Loucy (cell line): Measurements from ENCODE around the gene EVX2.
A peak's percentile ranks its signal among the peaks of the same experiment; 100 is the strongest.

Experiments
- H2AFZ ChIP-seq: fragments of 200-600 bp; sonication (generic); 2 replicates; pipeline ENCODE4 v1.6.0; 2016; ENCODE audit warnings: antibody characterized with exemption, mild to moderate bottlenecking, low read length, moderate library complexity
- H3F3A ChIP-seq: fragments of 200-600 bp; 2 replicates; pipeline ENCODE4 v1.6.0; 2016; ENCODE audit warnings: antibody characterized with exemption, low read depth, mild to moderate bottlenecking
- H3K27me3 ChIP-seq: fragments of 200-600 bp; sonication (generic); 2 replicates; pipeline ENCODE4 v1.6.1; 2014; ENCODE audit warnings: low read length, mild to moderate bottlenecking; ENCODE audit not compliant: insufficient read depth, poor library complexity, severe bottlenecking
- H3K36me3 ChIP-seq: fragments of 200-600 bp; sonication (generic); 2 replicates; pipeline ENCODE4 v1.6.1; 2016; ENCODE audit warnings: low read length; ENCODE audit not compliant: insufficient read depth
- H3K4me1 ChIP-seq: fragments of 200-600 bp; sonication (generic); 2 replicates; pipeline ENCODE4 v1.5.1; 2014; ENCODE audit warnings: low read length, mild to moderate bottlenecking; ENCODE audit not compliant: insufficient read depth, poor library complexity, severe bottlenecking
- H3K4me2 ChIP-seq: fragments of 200-600 bp; sonication (generic); 2 replicates; pipeline ENCODE4 v1.6.0; 2014; ENCODE audit warnings: antibody characterized with exemption, low read length, low read depth, mild to moderate bottlenecking; ENCODE audit not compliant: poor library complexity, severe bottlenecking
- H3K4me3 ChIP-seq: fragments of 200-600 bp; sonication (generic); 2 replicates; pipeline ENCODE4 v1.5.1; 2014; ENCODE audit warnings: low read length, mild to moderate bottlenecking, mixed read lengths; ENCODE audit not compliant: poor library complexity, severe bottlenecking
- H3K79me2 ChIP-seq: fragments of 200-600 bp; sonication (generic); 2 replicates; pipeline ENCODE4 v1.6.1; 2014; ENCODE audit warnings: low read length; ENCODE audit not compliant: insufficient read depth
- H3K9ac ChIP-seq: fragments of 200-600 bp; sonication (generic); 2 replicates; pipeline ENCODE4 v1.6.0; 2014; ENCODE audit warnings: mild to moderate bottlenecking, low read depth, low read length, moderate library complexity; ENCODE audit not compliant: poor library complexity, severe bottlenecking
- H3K9me2 ChIP-seq: fragments of 200-600 bp; sonication (generic); replicated peaks from 2 replicates; pipeline ENCODE4 v1.6.1; 2016; ENCODE audit warnings: low read depth, low read length, mixed read lengths
- H3K9me3 ChIP-seq: fragments of 200-600 bp; sonication (generic); 2 replicates; pipeline ENCODE4 v1.6.1; 2014; ENCODE audit warnings: mild to moderate bottlenecking, antibody characterized with exemption, low read length, low read depth; ENCODE audit not compliant: insufficient read depth
- H4K20me1 ChIP-seq: fragments of 200-600 bp; sonication (generic); 2 replicates; pipeline ENCODE4 v1.6.0; 2014; ENCODE audit warnings: antibody characterized with exemption, low read length, mild to moderate bottlenecking; ENCODE audit not compliant: insufficient read depth, poor library complexity, severe bottlenecking
- CTCF ChIP-seq: fragments of 200-600 bp; sonication (generic); conservative IDR thresholded peaks from 2 replicates; pipeline ENCODE4 v1.5.1; 2014; ENCODE audit warnings: mild to moderate bottlenecking, antibody characterized with exemption, low read length
- EZH2phosphoT487 ChIP-seq: fragments of 200-600 bp; IDR thresholded peaks from 2 replicates; pipeline ENCODE4 v1.6.1; 2018; ENCODE audit warnings: antibody characterized with exemption, mild to moderate bottlenecking, moderate library complexity, borderline replicate concordance

The EVX2 gene

GRCh38 chr2:176038694-176039093, 45.1 kb downstream of the EVX2 start:
- H3K9me2 ChIP-seq: no peaks in the 10 kb centered on the region
- H3F3A ChIP-seq: no peaks in the 10 kb centered on the region
- no peaks in the 10 kb centered on the region for H3K9me3 ChIP-seq
- H2AFZ ChIP-seq: peak overlapping the region; percentile 46
- H3K79me2 ChIP-seq: no peaks in the 10 kb centered on the region
- TF ChIP-seq EZH2phosphoT487 (no peak), CTCF (no peak)
- H3K4me2 ChIP-seq: no peak overlapping the region
- no peak overlapping the region for H3K4me3 ChIP-seq
- H3K27me3 ChIP-seq: no peaks in the 10 kb centered on the region
- H3K4me1 ChIP-seq: no peaks in the 10 kb centered on the region
- H3K9ac ChIP-seq: no peak overlapping the region
- no peaks in the 10 kb centered on the region for H3K36me3 ChIP-seq
- H4K20me1 ChIP-seq: no peaks in the 10 kb centered on the region

- Histone ChIP-seq H2AFZ (no peak overlapping the region), H3K9me2 (no peaks in the 10 kb centered on the region), H3K36me3 (no peaks in the 10 kb centered on the region), H3K4me1 (no peaks in the 10 kb centered on the region), H3K9ac (no peak overlapping the region), H3F3A (no peaks in the 10 kb centered on the region), H3K4me2 (no peak overlapping the region), H3K27me3 (no peaks in the 10 kb centered on the region), H3K79me2 (no peaks in the 10 kb centered on the region), H4K20me1 (no peaks in the 10 kb centered on the region), H3K4me3 (no peak overlapping the region), H3K9me3 (no peaks in the 10 kb centered on the region)
- no peak for TF ChIP-seq EZH2phosphoT487
- TF ChIP-seq CTCF: no peak
These were observed 48.6 kb downstream of the EVX2 start for GRCh38 chr2:176035013-176035691.

- Histone ChIP-seq H2AFZ (no peak overlapping the region), H4K20me1 (no peaks in the 10 kb centered on the region), H3K4me1 (no peaks in the 10 kb centered on the region), H3F3A (no peaks in the 10 kb centered on the region), H3K27me3 (no peaks in the 10 kb centered on the region), H3K9me2 (no peaks in the 10 kb centered on the region), H3K4me3 (no peak overlapping the region), H3K9ac (no peak overlapping the region), H3K36me3 (no peaks in the 10 kb centered on the region), H3K79me2 (no peaks in the 10 kb centered on the region), H3K9me3 (no peaks in the 10 kb centered on the region), H3K4me2 (no peak overlapping the region)
- no peak for TF ChIP-seq EZH2phosphoT487
- TF ChIP-seq CTCF: no peak
These were observed 56.0 kb downstream of the EVX2 start for GRCh38 chr2:176027806-176028205.
